GF-D8 (cell line): ENCODE measurements around the gene GMPPA.

Source experiments
- DNase-seq: peaks from one replicate; lab custom pipeline; 2025; lab: John Stamatoyannopoulos, UW

The GMPPA gene

GRCh38 chr2:219506802-219507526 is 8.3 kb downstream of the GMPPA start:
- DNase-seq, result no peak

DNA sequence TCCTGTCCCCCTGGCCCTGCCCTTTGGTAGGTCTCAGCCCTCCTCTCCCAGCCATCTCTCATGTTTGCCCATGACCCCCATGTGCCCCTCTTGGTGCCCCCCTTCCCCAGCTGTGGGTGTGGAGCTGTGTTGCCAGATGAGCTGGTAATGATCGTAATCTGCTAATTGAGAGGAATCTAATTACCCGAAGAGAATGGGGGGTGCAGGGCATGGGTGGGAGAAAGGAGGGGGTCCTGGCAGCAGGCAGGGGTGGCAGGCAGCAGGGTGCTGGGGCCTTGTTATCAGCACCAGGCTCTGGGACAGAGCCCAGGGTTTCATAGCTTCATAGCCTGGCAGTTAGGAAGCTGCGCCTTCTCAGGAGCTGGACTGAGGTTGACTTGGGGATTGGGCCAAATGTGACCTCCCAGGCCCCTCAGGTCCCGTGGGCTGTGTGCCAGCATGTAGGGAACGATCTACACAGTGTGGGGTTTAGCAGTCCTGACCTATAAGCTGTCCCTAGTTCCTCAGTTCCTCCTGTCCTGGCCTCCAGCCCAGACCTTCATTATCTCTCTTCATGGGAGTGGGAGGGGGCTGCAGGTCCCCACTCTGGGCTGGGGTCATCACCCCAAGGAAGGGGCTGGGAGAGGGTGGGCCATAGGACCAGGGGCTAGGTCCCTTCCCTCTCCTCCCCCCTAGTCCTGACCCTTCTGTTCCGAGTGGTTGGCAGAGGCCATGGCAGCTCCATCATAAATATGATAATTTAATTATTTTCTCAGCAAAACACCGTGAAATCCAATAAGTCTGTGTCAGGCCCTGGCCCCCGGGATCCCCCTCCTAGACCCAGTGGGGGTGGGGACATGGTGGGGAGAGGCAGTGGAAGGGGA is 9.1 kb downstream of the GMPPA start:
- no peak for DNase-seq

DNA sequence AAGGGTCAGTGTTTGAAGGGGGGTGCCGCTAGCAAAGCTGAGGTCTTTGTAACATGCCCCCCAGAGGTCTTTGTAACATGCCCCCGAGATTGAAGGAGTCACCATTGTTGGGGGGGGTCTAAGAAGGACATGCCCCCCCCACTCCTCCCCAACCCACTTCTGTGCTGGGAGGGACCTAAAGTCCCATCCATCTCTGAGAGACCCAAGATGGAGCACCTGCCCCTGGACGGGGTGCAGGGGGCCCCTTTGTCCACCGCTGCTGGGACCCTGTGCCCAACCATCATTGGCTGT is 9.7 kb downstream of the GMPPA start:
- no peak for DNase-seq

DNA sequence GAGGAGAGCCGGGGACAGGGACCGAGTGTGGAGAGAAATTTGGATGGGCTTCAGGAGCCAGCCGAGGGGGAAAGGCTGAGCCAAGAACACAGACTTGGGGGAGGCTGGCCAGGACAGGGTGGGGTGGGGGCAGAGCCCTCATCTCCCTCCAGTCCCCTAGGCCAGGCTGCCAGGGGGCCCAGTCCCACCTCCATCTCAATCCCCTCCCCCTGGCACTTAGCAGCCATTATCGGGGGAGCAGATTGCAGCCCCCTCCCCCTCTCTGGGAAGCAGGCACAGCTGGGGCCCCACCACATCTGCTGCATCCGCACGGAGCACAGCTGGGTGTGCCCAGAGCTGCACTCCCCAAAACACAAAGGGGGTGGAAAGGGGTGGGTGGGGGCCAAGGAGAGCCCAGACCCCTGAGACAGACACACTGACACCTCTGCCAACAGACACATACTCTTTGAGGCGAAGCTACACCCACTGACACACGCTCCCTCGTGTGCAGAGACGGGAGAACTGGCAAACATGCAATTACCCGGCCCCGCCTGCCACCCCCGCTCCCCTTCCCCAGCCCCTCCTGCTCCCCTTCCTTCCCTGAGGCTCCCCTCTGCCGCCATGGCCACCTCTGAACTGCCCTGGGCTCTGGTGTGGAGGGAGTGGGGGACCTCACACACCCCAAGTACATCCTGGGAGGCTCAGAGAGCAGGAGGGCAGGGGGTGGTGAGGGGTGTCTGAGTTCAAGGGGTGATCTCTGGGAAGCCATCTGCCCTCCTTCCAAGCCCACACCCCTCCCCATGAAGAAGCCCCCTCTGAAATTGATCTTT is 10.5 kb downstream of the GMPPA start:
- DNase-seq, result no peak

GRCh38 chr2:219509780-219510511 is 11.3 kb downstream of the GMPPA start:
- DNase-seq, result no peak

GRCh38 chr2:219510512-219511135 is 11.9 kb downstream of the GMPPA start:
- no peak for DNase-seq

- DNase-seq, result no peak
Measured at GRCh38 chr2:219511547-219512325, 13.0 kb downstream of the GMPPA start.

- no peak for DNase-seq
Measured at GRCh38 chr2:219512524-219513216, 14.0 kb downstream of the GMPPA start.

DNA sequence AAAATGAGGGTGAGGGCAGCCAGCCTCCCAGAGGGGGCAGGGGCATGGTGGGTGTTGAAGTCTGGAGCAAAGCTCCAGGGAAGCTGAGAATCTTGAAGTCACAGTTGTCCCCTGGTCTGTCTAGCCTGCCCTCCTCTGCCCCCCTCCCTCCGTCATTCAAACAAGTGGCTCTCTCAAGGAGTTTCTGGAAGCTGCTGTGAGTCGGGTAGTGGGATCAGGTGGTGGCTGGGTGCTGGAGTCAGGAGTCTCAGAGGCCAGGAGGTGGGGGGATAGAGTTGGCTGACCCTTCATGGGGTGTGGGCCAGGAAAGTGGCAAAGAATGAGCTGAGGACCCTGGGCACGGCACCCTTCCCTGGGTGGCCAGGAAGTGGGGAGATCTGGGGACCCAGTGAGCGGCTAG is 15.1 kb downstream of the GMPPA start:
- DNase-seq, result no peak

DNA sequence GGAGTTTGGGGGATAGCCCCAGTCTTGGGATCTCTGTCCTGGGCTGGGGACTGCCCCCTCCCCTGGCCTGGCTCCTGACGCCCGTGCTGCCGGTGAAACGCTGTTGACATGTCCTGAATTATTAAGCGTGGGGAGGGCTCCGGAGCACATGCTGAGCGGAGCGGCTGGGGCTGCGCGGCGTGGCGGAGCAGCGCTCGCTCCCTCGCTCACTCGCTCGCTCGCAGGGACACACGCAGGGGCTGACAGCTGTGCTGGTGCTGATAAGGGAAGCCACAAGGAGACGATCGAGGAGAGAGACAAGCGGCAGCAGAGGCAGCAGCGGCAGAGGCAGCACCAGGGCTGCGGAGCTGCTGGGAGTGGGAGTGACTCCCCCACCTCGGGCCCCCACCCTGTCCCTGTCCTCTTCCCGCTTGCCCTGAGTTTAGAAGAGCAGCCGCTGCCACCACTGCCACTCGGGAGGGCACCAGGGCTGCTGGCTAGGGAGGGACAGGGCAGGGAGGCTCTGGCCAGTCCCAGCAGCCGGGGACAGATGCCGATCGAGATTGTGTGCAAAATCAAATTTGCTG is 15.6 kb downstream of the GMPPA start, which contains the start of gene ASIC4:
TSS of gene ASIC4 (plus strand) at position 287 of the 566 bp plus-strand sequence. CDS start at position 530, 243 bp downstream.
- peak; percentile 13 for DNase-seq

- DNase-seq, result no peak
Measured at GRCh38 chr2:219514836-219515235, 16.1 kb downstream of the GMPPA start.

DNA sequence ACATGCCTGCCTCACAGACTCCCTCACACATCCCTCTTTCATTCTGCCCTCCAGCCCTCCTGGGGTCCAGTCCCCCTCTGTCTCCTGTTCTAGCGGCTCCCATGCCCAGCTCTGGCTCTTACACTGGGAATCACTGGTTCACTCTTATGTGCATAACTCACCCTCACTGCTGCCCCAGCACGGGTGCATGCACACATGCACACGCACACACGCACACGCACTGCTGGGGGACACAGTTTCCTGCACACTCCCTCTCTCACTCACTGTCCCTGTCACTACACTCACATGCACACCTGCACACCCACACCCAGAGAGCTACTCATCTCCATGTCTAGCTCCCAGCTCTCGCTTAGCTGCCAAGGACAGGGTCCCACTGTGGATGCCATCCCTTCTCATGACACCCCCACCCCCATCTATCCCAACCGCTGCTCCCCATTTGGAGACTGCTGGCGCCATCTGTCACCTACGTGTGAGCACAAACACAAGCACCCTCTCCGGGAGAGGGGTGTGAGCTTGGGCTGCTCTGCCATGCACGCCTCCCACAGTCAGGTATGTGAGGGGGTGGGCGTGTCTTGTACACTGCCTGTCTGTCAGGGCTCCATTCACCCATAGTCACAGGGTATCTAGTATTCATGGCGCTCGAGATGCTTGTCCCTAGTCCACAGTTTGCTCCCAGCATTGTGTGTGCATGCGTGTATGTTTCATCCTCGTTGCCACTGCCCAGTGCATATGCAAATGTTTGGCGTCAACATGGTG is 17.4 kb downstream of the GMPPA start:
- no peak for DNase-seq

DNA sequence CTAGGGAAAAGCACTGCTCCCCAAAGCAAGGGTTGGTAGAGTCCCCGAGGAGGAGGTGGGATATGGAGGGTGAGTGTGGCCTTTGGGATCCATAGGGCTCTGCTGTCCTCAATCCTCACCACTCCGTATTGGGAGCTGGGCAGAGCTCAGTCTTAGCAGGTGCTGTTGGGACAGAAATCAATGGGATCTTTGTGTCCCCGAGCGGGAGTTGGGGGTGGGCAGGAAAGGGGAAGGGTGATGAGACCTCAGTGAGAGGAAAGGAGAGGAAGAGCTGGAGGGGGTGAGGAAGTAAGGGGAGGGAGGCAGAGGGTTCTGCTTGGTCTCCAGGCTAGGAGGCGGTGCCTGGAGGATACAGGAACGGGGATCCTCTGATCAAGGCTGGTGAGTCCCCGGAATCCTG is 18.2 kb downstream of the GMPPA start:
- no peak for DNase-seq

- DNase-seq, result no peak
Measured at GRCh38 chr2:219517954-219518778, 19.5 kb downstream of the GMPPA start.

GRCh38 chr2:219519526-219519916 is 20.8 kb downstream of the GMPPA start:
- DNase-seq, result no peak

GRCh38 chr2:219520079-219520478 is 21.4 kb downstream of the GMPPA start:
- DNase-seq, result no peak

DNA sequence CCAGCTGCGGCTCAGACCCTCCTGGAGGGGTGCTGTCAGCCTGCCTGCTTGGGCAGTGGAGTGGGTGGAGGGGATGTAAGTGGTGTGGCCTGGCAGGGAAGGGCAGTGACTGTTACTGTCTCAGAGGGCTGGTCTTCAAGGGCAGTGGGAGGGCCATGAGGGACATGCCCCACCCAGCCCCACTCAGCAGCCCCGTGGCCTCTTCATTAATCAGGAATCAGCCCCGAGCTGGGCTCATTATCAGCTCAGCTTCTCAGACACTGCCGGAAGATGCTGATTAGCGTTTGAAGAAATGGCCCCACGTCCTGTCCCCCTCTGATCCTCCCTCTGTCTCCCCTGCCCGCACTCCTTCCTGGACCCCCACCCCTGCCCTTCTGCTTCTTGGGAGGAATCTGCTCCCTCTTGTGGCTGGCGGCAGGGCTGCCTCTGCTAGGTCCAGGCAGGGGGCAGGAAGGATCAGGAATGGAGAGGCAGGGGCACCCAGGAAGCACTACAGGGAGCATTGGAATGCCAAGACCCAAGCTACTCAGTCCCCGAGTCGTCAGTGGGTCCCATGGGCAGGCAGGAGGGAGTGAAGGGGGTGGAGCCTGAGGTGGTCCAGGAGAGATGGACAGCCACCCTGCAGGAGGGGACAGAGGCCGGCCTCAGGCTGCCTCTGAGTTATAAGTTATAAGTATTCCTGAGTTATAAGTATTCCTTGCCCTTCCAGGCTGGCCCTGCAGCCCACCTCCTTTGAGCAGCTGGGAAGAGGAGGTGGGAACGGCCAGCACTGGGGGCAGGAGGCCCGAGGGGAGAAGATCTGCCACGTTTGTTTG is 22.6 kb downstream of the GMPPA start:
- DNase-seq, result no peak
